Right lobe of liver (tissue), 6 donors: Measurements from ENCODE around the gene ZNF225. TPM values are rescaled to one million over a fixed set of nuclear protein-coding genes. Genes with fewer than 3 reads are reported as not detected.
"Not testable (repeated sequence)": the region's sequence is repeated elsewhere in the genome, so short reads cannot be mapped to it uniquely, and the experiment has no call there.

ENCODE experiments used
- ATAC-seq, 4 donors: fragments of 200-7000 bp; cut with Tn5 transposase; one replicate each; pipeline ENCODE4 v1.9.1; 2020; ENCODE audit warnings: mild to moderate bottlenecking in 4 of 4, moderate library complexity in 4 of 4
- DNase-seq, 3 donors: peaks; one replicate each; pipeline ENCODE4 v3.0.0-alpha.2; 2020
- H3K27ac ChIP-seq, 3 donors: fragments of 200-600 bp; one replicate each; pipeline ENCODE4 v1.8.0; 2022
- H3K27me3 ChIP-seq, 2 donors: fragments of 200-600 bp; one replicate each; pipeline ENCODE4 v1.8.0; 2022
- H3K36me3 ChIP-seq, 4 donors: fragments of 200-600 bp; sonication (generic) in 1 of 4; one replicate each; pipeline versions ENCODE4 v1.5.1 to v1.8.0; 2017 to 2022; ENCODE audit warnings: control low read depth in 1 of 4
- H3K4me1 ChIP-seq, 4 donors: fragments of 200-600 bp; sonication (generic) in 1 of 4; one replicate each; pipeline versions ENCODE4 v1.5.1 to v1.8.0; 2017 to 2022; ENCODE audit warnings: control low read depth in 1 of 4
- H3K4me3 ChIP-seq, 3 donors: fragments of 200-600 bp; one replicate each; pipeline ENCODE4 v1.8.0; 2022
- H3K9me3 ChIP-seq, 4 donors: fragments of 200-600 bp; sonication (generic) in 1 of 4; one replicate each; pipeline versions ENCODE4 v1.5.1 to v1.8.0; 2017 to 2022; ENCODE audit warnings: control low read depth in 1 of 4
- POLR2A ChIP-seq: fragments of 450-650 bp; IDR thresholded peaks from one replicate; pipeline ENCODE4 v1.6.1; 2017; ENCODE audit warnings: antibody characterized with exemption, mild to moderate bottlenecking
- WGBS: methylation state at CpG from one replicate; pipeline ENCODE4 v1.1.6; 2018; ENCODE audit warnings: low coverage, low lambda C conversion rate; ENCODE audit not compliant: insufficient coverage; ENCODE audit errors: missing lambda C conversion rate; 5-methylcytosine and 5-hydroxymethylcytosine counted together
- intact Hi-C, 2 donors: fragments of 100-400 bp; cut with DNase I; formaldehyde crosslinking; loops; one replicate each; pipeline versions ENCODE4 v1.11.2 to v1.14.1; 2022
- total RNA-seq, 6 experiments: library from RNA; depleted of rRNA in 2 of 6; stranded (reverse); fragments of >200 nt in 2 of 6; fragmentation: NEBNext Ultra II Directional in 3 of 6; extraction: Animal tissue kit (Norgen Biotek cat#: 25700) in 3 of 6; gene quantifications; one replicate each; pipeline versions ENCODE4 v1.1.0 to v1.2.4, GENCODE V29; 2016 to 2023
- TF ChIP-seq, protein P1 (sequence below), 4 donors: fragments of 200-600 bp in 3 of 4; fragments of 450-650 bp in 1 of 4; IDR thresholded peaks; one replicate each; pipeline versions ENCODE4 v1.5.1 to v1.8.0; 2016 to 2022; ENCODE audit warnings: antibody characterized with exemption in 4 of 4, mild to moderate bottlenecking in 2 of 4
- donor health status: DM: no; HTN: yes; CAD: no.
- donor health status: DM: no; HTN: no; CAD: no.
- donor health status: DM: no; HTN: no; CAD: no.
- donor health status: DM: no; HTN: yes; CAD: no.
- donor health status: DM: no; HTN: yes; CAD: no.

Gene ZNF225
- total RNA-seq, 6 experiments from 2014 or later, result 0.74 to 2.2 (median 1.8) TPM

DNA sequence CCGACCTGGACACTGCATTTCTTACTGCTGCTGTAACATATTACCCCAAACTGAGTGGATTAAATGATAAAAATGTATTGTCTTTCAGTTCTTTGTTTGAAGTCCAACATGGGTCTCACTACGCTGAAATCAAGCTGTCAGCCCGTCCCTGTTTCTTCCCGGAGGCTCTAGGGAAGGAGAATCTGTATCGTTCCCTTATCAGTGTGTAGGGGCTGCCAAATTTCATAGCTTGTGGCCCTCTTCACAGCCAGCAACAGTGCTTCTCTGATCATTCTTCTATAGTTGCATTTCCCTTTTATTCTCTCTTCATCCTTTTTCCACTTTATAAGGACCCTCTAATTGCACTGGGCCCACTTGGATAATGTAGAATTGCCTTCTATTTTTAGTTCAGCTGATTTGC lies 38.3 kb downstream of the ZNF225 start:
- peaks cover 0 to 61% (median 31%) of the 10 kb centered on the region in 4 donors for H3K36me3 ChIP-seq
- intact Hi-C loops, result no loop called here
- ATAC-seq (no peak), DNase-seq (no peak)
- TF ChIP-seq, protein P1, sequence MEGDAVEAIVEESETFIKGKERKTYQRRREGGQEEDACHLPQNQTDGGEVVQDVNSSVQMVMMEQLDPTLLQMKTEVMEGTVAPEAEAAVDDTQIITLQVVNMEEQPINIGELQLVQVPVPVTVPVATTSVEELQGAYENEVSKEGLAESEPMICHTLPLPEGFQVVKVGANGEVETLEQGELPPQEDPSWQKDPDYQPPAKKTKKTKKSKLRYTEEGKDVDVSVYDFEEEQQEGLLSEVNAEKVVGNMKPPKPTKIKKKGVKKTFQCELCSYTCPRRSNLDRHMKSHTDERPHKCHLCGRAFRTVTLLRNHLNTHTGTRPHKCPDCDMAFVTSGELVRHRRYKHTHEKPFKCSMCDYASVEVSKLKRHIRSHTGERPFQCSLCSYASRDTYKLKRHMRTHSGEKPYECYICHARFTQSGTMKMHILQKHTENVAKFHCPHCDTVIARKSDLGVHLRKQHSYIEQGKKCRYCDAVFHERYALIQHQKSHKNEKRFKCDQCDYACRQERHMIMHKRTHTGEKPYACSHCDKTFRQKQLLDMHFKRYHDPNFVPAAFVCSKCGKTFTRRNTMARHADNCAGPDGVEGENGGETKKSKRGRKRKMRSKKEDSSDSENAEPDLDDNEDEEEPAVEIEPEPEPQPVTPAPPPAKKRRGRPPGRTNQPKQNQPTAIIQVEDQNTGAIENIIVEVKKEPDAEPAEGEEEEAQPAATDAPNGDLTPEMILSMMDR (IDR thresholded peaks at IDR 0.05), result no peak
- no peak for TF ChIP-seq POLR2A
- no peak overlapping the region for H3K4me3 ChIP-seq
- H3K9me3 ChIP-seq, result peaks cover 0 to 33% (median 12%) of the 10 kb centered on the region in 4 donors
- H3K4me1 ChIP-seq, result no peaks in the 10 kb centered on the region
- no peak overlapping the region for H3K27ac ChIP-seq
- WGBS, result 90% methylated on average over 5 of the region's 5 CpGs
- no peaks in the 10 kb centered on the region for H3K27me3 ChIP-seq

DNA sequence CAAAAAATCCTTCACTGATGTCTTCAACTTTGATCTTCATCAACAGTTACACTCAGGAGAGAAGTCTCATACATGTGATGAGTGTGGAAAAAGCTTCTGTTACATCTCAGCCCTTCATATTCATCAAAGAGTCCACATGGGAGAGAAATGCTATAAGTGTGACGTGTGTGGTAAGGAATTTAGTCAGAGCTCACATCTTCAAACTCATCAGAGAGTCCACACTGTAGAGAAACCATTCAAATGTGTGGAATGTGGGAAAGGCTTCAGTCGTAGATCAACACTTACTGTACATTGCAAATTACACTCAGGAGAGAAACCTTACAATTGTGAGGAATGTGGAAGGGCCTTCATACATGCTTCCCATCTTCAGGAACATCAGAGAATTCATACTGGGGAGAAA lies 43.3 kb downstream of the ZNF225 start:
- Histone ChIP-seq H3K36me3 (peaks cover 0 to 37% (median 21%) of the 10 kb centered on the region in 4 donors), H3K27ac (no peak overlapping the region)

DNA sequence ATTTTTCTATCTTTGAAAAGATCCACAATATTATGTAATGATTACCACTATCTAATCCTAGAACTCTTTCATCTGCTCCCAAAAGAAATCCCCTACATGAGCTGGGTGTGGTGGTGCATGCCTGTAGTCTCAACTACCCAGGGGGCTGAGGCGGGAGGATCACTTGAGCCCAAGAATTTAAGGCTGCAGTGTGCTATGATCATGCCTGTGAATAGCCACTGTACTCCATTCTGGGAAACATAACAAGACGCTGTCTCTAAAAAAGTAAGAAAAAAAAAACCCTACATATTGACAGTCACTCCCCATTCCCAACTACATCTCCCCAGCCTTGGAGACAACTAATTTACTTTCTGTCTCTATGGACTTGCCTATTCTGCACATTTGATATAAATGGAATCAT lies 50.6 kb downstream of the ZNF225 start:
- no peak overlapping the region for H3K27ac ChIP-seq
- H3K36me3 ChIP-seq, result peaks cover 0 to 11% (median 5%) of the 10 kb centered on the region in 4 donors
- ATAC-seq, result no peak
- no peak for DNase-seq
- intact Hi-C loops, result no loop called here
- peaks cover 0 to 6% (median 3%) of the 10 kb centered on the region in 4 donors for H3K4me1 ChIP-seq
- 92% methylated on average over 2 of the region's 2 CpGs for whole genome bisulfite sequencing
- H3K4me3 ChIP-seq, result no peak overlapping the region
- peaks cover 0 to 12% (median 2%) of the 10 kb centered on the region in 4 donors for H3K9me3 ChIP-seq
- no peaks in the 10 kb centered on the region for H3K27me3 ChIP-seq
- no peak for TF ChIP-seq POLR2A
- TF ChIP-seq, protein P1 (IDR thresholded peaks at IDR 0.05), result no peak

More for the DNA sequence above, 43.3 kb downstream of the ZNF225 start:
- no peak for DNase-seq
- Histone ChIP-seq H3K27me3 (no peaks in the 10 kb centered on the region), H3K4me3 (no peak overlapping the region), H3K4me1 (no peaks in the 10 kb centered on the region), H3K9me3 (peaks cover 0 to 57% (median 26%) of the 10 kb centered on the region in 4 donors)
- TF ChIP-seq, protein P1 (IDR thresholded peaks at IDR 0.05), result no peak
- no peak for TF ChIP-seq POLR2A
- no peak for ATAC-seq
- 91% methylated on average over 2 of the region's 2 CpGs for WGBS
- intact Hi-C loops, result no loop called here

DNA sequence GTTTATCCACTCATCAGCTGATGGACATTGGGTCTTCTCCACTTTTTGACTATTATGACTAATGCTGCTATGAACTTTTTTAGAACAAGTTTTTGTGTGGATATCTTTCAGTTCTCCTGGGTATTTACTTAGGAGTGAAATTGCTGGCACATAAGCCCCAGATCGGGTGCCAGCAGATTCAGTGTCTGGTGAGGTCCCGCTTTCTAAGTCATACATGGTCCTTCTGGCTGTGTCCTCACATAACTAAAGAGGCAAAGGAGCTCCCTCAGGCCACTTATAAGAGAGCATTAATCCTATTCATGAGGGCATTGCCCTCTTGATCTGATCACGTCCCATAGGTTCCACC lies 51.1 kb downstream of the ZNF225 start:
- Histone ChIP-seq H3K9me3 (peaks cover 0 to 7% (median 2%) of the 10 kb centered on the region in 4 donors), H3K36me3 (peaks cover 0 to 11% (median 5%) of the 10 kb centered on the region in 4 donors), H3K4me1 (peaks cover 0 to 6% (median 3%) of the 10 kb centered on the region in 4 donors), H3K4me3 (peak overlapping the region; percentile 72 to 90 (median 83)), H3K27ac (peak overlapping the region in 1 of 3 donors; percentile 44), H3K27me3 (no peaks in the 10 kb centered on the region)
- TF ChIP-seq POLR2A, result no peak
- DNase-seq, result no peak
- WGBS, result 41% methylated on average over 3 of the region's 3 CpGs
- intact Hi-C loops, result no loop called here
- ATAC-seq, result no peak

DNA sequence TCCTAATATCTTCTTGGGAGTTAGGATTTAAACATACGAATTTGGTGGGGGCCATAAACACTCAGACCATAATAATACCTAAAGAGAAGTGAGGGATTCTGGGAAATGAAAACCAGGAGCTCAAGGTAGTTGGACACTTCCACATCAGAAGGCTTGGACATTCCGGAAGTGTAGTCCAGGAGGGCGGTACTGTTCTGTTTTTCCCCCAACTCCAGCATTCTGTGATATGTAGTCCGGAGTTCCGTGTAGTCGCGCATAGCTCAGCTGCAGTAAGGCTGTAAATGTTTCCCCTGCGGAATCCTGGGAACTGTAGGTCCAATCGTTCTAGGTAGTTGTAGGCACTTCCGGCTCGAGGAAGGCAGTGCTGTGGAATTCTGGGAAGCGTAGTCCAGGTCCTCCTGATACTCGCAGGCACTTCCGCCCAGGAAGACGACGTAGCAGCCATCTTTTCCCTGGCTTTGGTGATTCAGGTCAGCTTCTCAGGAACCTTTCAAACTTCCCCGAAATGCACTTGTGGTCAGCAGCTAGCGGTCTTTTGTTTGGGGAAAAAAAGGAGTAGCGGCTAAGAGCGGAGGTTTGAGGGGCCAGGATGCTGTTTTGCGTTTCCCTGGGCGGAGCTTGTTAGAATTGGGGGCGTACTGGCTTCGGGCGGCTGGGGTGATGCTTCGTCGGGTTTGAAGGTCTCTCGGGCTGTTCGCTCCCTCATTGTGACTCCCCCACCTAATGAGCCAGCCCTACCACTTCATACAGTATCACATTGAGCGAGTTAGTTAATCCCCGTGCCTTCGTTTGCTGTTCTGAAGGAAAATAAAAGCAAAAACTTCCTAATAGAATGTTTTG lies 51.7 kb downstream of the ZNF225 start, which contains the start of gene ZNF226:
Gene ZNF226 (plus strand): TSS at position 428 of the 840 bp plus-strand sequence. CDS start 4,981 bp downstream, outside the sequence.
- H3K9me3 ChIP-seq, result peaks cover 0 to 8% (median 2%) of the 10 kb centered on the region in 4 donors
- under 1% methylated on average over 28 of the region's 32 CpGs for WGBS
- DNase-seq, result peak; percentile 82 to 95 (median 92)
- H3K4me1 ChIP-seq, result peaks cover 0 to 6% (median 3%) of the 10 kb centered on the region in 4 donors
- H3K27ac ChIP-seq, result peak within 1 kb of the TSS; percentile 36 to 62 (median 44)
- peak; percentile 99 to 100 (median 99) for ATAC-seq
- H3K27me3 ChIP-seq, result no peaks in the 10 kb centered on the region
- H3K4me3 ChIP-seq, result peak within 1 kb of the TSS; percentile 72 to 90 (median 83)
- TF ChIP-seq POLR2A, result peak; percentile 48
- TF ChIP-seq, protein P1 (IDR thresholded peaks at IDR 0.05), result no peak
- H3K36me3 ChIP-seq, result peaks cover 0 to 17% (median 7%) of the 10 kb centered on the region in 4 donors
- intact Hi-C loops, result no loop called here

DNA sequence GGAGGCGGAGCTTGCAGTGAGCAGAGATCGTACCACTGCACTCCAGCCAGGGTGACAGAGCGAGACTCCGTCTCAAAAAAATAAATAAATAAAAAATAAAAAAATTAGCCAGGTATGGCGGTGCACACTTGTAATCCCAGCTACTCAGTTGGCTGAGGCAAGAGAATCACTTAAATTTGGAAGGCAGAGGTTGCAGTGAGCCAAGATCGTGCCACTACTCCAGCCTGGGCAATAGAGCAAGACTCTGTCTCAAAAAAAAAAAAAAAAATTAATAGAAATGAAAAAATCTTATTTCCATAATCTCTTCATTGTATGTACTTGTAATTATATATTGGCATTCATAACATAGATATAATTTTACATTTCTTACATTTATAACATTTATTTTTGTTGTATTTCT lies 57.5 kb downstream of the ZNF225 start:
- H3K4me3 ChIP-seq, intact Hi-C loops, H3K27ac ChIP-seq, ATAC-seq, DNase-seq, H3K4me1 ChIP-seq, H3K27me3 ChIP-seq: not testable (repeated sequence)
- Histone ChIP-seq H3K9me3 (peaks cover 0 to 31% (median 9%) of the 10 kb centered on the region in 4 donors), H3K36me3 (peaks cover 7 to 72% (median 53%) of the 10 kb centered on the region in 4 donors)
- WGBS, result 65% methylated on average over 2 of the region's 6 CpGs
